Sigmoid colon (tissue), 7 donors: Measurements from ENCODE around the gene PBX3. TPM values are rescaled to one million over a fixed set of nuclear protein-coding genes. Genes with fewer than 3 reads are reported as not detected.

Experiments used
- DNase-seq: peaks from one replicate; pipeline ENCODE4 v3.0.0-alpha.2; 2019
- H3K27ac ChIP-seq, 4 donors: fragments of 200-600 bp; sonication (generic); one replicate each; pipeline ENCODE4 v1.5.1; 2016 to 2019; ENCODE audit warnings: mild to moderate bottlenecking in 1 of 4
- H3K27me3 ChIP-seq, 3 donors: fragments of 200-600 bp; sonication (generic); one replicate each; pipeline ENCODE4 v1.5.1; 2019; ENCODE audit warnings: mild to moderate bottlenecking in 1 of 3
- H3K36me3 ChIP-seq, 4 donors: fragments of 200-600 bp; sonication (generic); one replicate each; pipeline ENCODE4 v1.5.1; 2016 to 2019
- H3K4me1 ChIP-seq, 4 donors: fragments of 200-600 bp; sonication (generic); one replicate each; pipeline ENCODE4 v1.5.1; 2017 to 2019
- H3K4me3 ChIP-seq, 4 donors: fragments of 200-600 bp; sonication (generic); one replicate each; pipeline ENCODE4 v1.5.1; 2017 to 2019; ENCODE audit warnings: mild to moderate bottlenecking in 2 of 4, moderate library complexity in 1 of 4
- H3K9me3 ChIP-seq, 4 donors: fragments of 200-600 bp in 3 of 4; sonication (generic) in 3 of 4; one replicate each; pipeline versions ENCODE4 v1.5.1 to v1.6.1; 2013 to 2019
- CTCF ChIP-seq, 4 experiments: fragments of 450-650 bp in 3 of 4; fragments of 200-600 bp in 1 of 4; IDR thresholded peaks; one replicate each; pipeline ENCODE4 v1.5.1; 2016 to 2019; ENCODE audit warnings: antibody characterized with exemption in 4 of 4, mild to moderate bottlenecking in 3 of 4, moderate library complexity in 2 of 4
- EP300 ChIP-seq, 4 donors: sonication (generic); formaldehyde crosslinking; IDR thresholded peaks; one replicate each; pipeline ENCODE4 v1.6.1; 2017; ENCODE audit warnings: antibody characterized with exemption in 4 of 4
- POLR2A ChIP-seq, 2 donors: fragments of 450-650 bp; IDR thresholded peaks; one replicate each; pipeline ENCODE4 v1.6.1; 2016; ENCODE audit warnings: antibody characterized with exemption in 2 of 2, mild to moderate bottlenecking in 2 of 2, moderate library complexity in 2 of 2
- POLR2AphosphoS5 ChIP-seq, 4 donors: sonication (generic); formaldehyde crosslinking; IDR thresholded peaks; one replicate each; pipeline ENCODE4 v1.6.1; 2017; ENCODE audit warnings: antibody characterized with exemption in 4 of 4
- WGBS, 2 donors: extraction: QIAGEN DNeasy Blood & Tissue Kit; methylation state at CpG; one replicate each; pipeline ENCODE4 v1.1.7; 2013; 5-methylcytosine and 5-hydroxymethylcytosine counted together
- intact Hi-C: fragments of 100-400 bp; cut with DNase I; formaldehyde crosslinking; loops from one replicate; pipeline ENCODE4 v1.15.1; 2023
- polyA plus RNA-seq, 3 donors: library from polyadenylated mRNA; stranded (reverse); fragments of 200-250 nt; gene quantifications; one replicate each; pipeline ENCODE4 v1.2.3, GENCODE V29; 2013
- total RNA-seq, 4 donors: library from RNA; depleted of rRNA; stranded (reverse); fragments of >200 nt; gene quantifications; one replicate each; pipeline ENCODE4 v1.1.0, GENCODE V29; 2016
- donor health status: healthy with polysubstance abuse.
- donor health status: Bipolar disorder and iron deficiency.
- donor health status: healthy.

Gene PBX3
- total and polyA plus RNA-seq, 7 donors: 2.8 to 159 (median 90.6) TPM

GRCh38 chr9:125746017-125746773 lies 978 bp upstream of the PBX3 start:
- Histone ChIP-seq H3K4me3 (peak overlapping the region; percentile 47 to 94 (median 80)), H3K36me3 (no peaks in the 10 kb centered on the region), H3K27ac (peak overlapping the region; percentile 88 to 94 (median 92)), H3K4me1 (peaks cover 0 to 16% (median 8%) of the 10 kb centered on the region in 4 donors), H3K27me3 (no peaks in the 10 kb centered on the region), H3K9me3 (no peaks in the 10 kb centered on the region)
- intact Hi-C loops: loop anchor here (2.0 to 5.0 kb wide), 7 partner anchors 39 to 481 kb away; partner anchors contain the start of gene MAPKAP1
- 0 to 1% methylated on average over 79 of the region's 79 CpGs for WGBS, 2 donors
- DNase-seq: peak; percentile 96
- no peak for TF ChIP-seq EP300 (IDR thresholded peaks at IDR 0.05)
- TF ChIP-seq CTCF (IDR thresholded peaks at IDR 0.05): no peak
- TF ChIP-seq POLR2AphosphoS5 (IDR thresholded peaks at IDR 0.05): peak; percentile 18 to 69 (median 66)
- no peak for TF ChIP-seq POLR2A (IDR thresholded peaks at IDR 0.05)

- Histone ChIP-seq H3K36me3 (no peaks in the 10 kb centered on the region), H3K27ac (peak overlapping the region; percentile 88 to 94 (median 92)), H3K4me1 (peaks cover 0 to 21% (median 10%) of the 10 kb centered on the region in 4 donors), H3K9me3 (no peaks in the 10 kb centered on the region), H3K4me3 (peak overlapping the region; percentile 47 to 94 (median 80)), H3K27me3 (no peaks in the 10 kb centered on the region)
- whole genome bisulfite sequencing, 2 donors: 0 to 1% methylated on average over 46 of the region's 46 CpGs
- intact Hi-C loops: loop anchor here (2.0 to 5.0 kb wide), 7 partner anchors 40 to 481 kb away; partner anchors contain the start of gene MAPKAP1
- no peak for DNase-seq
- TF ChIP-seq CTCF (IDR thresholded peaks at IDR 0.05): no peak
- no peak for TF ChIP-seq EP300 (IDR thresholded peaks at IDR 0.05)
- no peak for TF ChIP-seq POLR2A (IDR thresholded peaks at IDR 0.05)
- no peak for TF ChIP-seq POLR2AphosphoS5 (IDR thresholded peaks at IDR 0.05)
Observed at GRCh38 chr9:125746774-125747052, 460 bp upstream of the PBX3 start.

- Histone ChIP-seq H3K27ac (peak overlapping the region; percentile 90 to 98 (median 96)), H3K4me1 (peaks cover 0 to 33% (median 18%) of the 10 kb centered on the region in 4 donors), H3K27me3 (no peaks in the 10 kb centered on the region), H3K9me3 (no peaks in the 10 kb centered on the region), H3K4me3 (peak overlapping the region; percentile 75 to 94 (median 87)), H3K36me3 (no peaks in the 10 kb centered on the region)
- DNase-seq: peak; percentile 70
- intact Hi-C loops: loop anchor here (2.0 to 5.0 kb wide), 7 partner anchors 41 to 479 kb away; partner anchors contain the start of gene MAPKAP1
- TF ChIP-seq POLR2AphosphoS5 (IDR thresholded peaks at IDR 0.05): peak in 2 of 4 donors; percentile 3 to 4
- no peak for TF ChIP-seq CTCF (IDR thresholded peaks at IDR 0.05)
- 1% methylated on average over 88 of the region's 88 CpGs for WGBS, 2 donors
Observed at GRCh38 chr9:125747765-125748445, 732 bp downstream of the PBX3 start.

GRCh38 chr9:125748446-125749099 lies 1.4 kb downstream of the PBX3 start:
- 29 to 41% methylated on average over 30 of the region's 30 CpGs for WGBS, 2 donors
- Histone ChIP-seq H3K4me3 (peak overlapping the region; percentile 75 to 94 (median 87)), H3K27me3 (no peaks in the 10 kb centered on the region), H3K9me3 (no peaks in the 10 kb centered on the region), H3K36me3 (no peaks in the 10 kb centered on the region), H3K4me1 (peaks cover 0 to 39% (median 23%) of the 10 kb centered on the region in 4 donors), H3K27ac (peak overlapping the region; percentile 90 to 98 (median 96))
- TF ChIP-seq EP300 (IDR thresholded peaks at IDR 0.05): no peak
- TF ChIP-seq CTCF (IDR thresholded peaks at IDR 0.05): no peak
- peak in 1 of 4 donors; percentile 39 for TF ChIP-seq POLR2AphosphoS5 (IDR thresholded peaks at IDR 0.05)
- no peak for TF ChIP-seq POLR2A (IDR thresholded peaks at IDR 0.05)
- intact Hi-C loops: loop anchor here (5.0 kb wide), 4 partner anchors 74 to 479 kb away; no protein-coding TSS in a partner anchor
- DNase-seq: no peak
